ENCODE measurements around the gene CMIP. TPM values are rescaled to one million over a fixed set of nuclear protein-coding genes. Genes with fewer than 3 reads are reported as not detected.

CMIP gene
- total RNA-seq, 4 donors from 2014 or later: 17.1 to 60.5 (median 39.7) TPM

DNA sequence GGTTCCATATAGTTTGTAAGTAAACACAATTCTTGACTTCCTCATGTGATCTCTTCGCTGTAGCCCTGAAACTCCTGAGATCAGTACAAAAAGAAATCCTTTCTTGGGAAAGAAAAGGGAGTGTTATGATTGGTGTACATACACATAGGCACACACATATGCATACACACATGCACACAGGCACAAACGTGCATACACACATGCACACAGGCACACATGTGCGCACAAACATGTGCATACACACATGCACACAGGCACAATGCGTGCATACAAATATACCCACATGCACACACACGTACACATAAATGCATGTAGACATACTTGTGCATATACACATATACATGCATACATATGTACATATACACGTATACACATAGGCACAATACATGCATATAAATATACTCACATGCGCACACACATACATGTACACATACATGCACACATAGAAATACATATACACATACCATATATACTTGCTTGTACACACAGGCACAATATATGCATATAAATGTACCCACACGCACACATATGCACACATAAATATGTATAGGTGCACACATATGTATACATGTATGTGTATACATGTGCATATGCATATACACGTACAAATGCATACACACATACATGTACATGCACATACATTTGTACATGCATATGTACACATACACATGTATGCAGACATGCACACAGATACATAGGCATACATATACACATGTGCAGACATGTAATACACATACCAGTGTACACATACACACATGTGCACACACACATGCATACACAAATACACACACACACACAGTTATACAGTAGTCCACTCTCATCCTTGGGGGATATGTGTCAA, 26.4 kb downstream of the CMIP start:
- intact Hi-C loops (cut with DNase I): no loop called here
- Histone ChIP-seq H3K4me1 (peaks cover 5 to 86% (median 39%) of the 10 kb centered on the region in 3 donors), H3K27ac (peak overlapping the region in 2 of 4 donors; percentile 39 to 67), H3K36me3 (peaks cover 0 to 25% (median 0%) of the 10 kb centered on the region in 3 donors), H3K4me3 (no peak overlapping the region), H3K27me3 (no peaks in the 10 kb centered on the region), H3K9me3 (no peaks in the 10 kb centered on the region)
- 87 to 92% methylated on average over 9 of the region's 9 CpGs for WGBS, 2 donors
- no peak for DNase-seq
- TF ChIP-seq, protein P1, sequence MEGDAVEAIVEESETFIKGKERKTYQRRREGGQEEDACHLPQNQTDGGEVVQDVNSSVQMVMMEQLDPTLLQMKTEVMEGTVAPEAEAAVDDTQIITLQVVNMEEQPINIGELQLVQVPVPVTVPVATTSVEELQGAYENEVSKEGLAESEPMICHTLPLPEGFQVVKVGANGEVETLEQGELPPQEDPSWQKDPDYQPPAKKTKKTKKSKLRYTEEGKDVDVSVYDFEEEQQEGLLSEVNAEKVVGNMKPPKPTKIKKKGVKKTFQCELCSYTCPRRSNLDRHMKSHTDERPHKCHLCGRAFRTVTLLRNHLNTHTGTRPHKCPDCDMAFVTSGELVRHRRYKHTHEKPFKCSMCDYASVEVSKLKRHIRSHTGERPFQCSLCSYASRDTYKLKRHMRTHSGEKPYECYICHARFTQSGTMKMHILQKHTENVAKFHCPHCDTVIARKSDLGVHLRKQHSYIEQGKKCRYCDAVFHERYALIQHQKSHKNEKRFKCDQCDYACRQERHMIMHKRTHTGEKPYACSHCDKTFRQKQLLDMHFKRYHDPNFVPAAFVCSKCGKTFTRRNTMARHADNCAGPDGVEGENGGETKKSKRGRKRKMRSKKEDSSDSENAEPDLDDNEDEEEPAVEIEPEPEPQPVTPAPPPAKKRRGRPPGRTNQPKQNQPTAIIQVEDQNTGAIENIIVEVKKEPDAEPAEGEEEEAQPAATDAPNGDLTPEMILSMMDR (IDR thresholded peaks at IDR 0.05): no peak
- no peak for TF ChIP-seq POLR2A (IDR thresholded peaks at IDR 0.05)

DNA sequence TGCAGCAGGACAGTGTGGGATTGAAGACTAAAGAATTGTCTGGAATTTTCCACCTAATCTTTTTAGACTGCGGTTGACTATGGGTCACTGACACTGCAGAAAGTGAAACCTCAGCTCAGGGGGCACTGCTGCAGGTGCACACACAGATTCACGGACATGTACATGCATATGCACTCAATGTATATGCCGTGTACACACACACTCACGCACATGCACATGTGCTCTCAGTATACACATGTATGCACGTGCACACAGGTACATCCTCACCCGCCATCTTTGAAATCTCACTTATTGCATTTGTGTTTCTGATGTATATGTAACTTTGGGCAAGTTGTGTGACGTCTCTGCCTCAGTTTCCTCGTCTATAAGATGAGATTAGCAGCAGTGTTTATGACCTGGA, 27.3 kb downstream of the CMIP start:
- 91% methylated on average over 8 of the region's 8 CpGs for WGBS, 2 donors
- no peak for TF ChIP-seq POLR2A (IDR thresholded peaks at IDR 0.05)
- TF ChIP-seq, protein P1 (IDR thresholded peaks at IDR 0.05): no peak
- intact Hi-C loops (cut with DNase I): no loop called here

DNA sequence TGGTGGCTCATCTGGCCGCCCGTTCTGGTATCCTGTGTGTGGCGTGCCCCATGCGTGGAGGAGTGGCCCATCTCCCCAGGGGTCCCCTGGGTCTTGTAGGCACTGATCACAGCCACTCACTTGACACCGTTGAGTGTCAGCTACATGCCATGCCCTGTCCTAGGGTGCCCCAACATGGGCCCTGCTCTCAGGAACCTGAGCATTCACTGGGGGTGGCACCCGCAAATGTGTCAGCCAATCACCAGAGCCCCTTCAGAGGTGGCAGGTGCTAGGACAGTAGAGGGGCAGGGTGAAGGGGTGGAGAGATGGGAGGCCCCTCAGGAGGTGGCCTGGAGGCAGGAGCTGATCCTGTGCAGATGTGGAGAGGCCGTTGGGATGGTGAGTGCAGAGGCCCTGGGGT, 27.8 kb downstream of the CMIP start:
- no peak overlapping the region for H3K4me3 ChIP-seq
- WGBS, 2 donors: 61 to 100% methylated on average over 2 to 4 of the region's 7 CpGs
- H3K4me1 ChIP-seq: peaks cover 5 to 82% (median 32%) of the 10 kb centered on the region in 3 donors
- no peaks in the 10 kb centered on the region for H3K27me3 ChIP-seq
- TF ChIP-seq POLR2A (IDR thresholded peaks at IDR 0.05): no peak
- TF ChIP-seq, protein P1 (IDR thresholded peaks at IDR 0.05): no peak
- no peak for DNase-seq
- peak overlapping the region in 3 of 4 donors; percentile 17 to 50 (median 45) for H3K27ac ChIP-seq
- intact Hi-C loops (cut with DNase I): no loop called here
- no peaks in the 10 kb centered on the region for H3K9me3 ChIP-seq
- H3K36me3 ChIP-seq: peaks cover 0 to 25% (median 0%) of the 10 kb centered on the region in 3 donors

More for the DNA sequence above, 27.3 kb downstream of the CMIP start:
- peaks cover 0 to 25% (median 0%) of the 10 kb centered on the region in 3 donors for H3K36me3 ChIP-seq
- no peaks in the 10 kb centered on the region for H3K27me3 ChIP-seq
- no peak overlapping the region for H3K27ac ChIP-seq
- peaks cover 5 to 81% (median 36%) of the 10 kb centered on the region in 3 donors for H3K4me1 ChIP-seq
- no peak for DNase-seq
- H3K4me3 ChIP-seq: no peak overlapping the region
- H3K9me3 ChIP-seq: no peaks in the 10 kb centered on the region

DNA sequence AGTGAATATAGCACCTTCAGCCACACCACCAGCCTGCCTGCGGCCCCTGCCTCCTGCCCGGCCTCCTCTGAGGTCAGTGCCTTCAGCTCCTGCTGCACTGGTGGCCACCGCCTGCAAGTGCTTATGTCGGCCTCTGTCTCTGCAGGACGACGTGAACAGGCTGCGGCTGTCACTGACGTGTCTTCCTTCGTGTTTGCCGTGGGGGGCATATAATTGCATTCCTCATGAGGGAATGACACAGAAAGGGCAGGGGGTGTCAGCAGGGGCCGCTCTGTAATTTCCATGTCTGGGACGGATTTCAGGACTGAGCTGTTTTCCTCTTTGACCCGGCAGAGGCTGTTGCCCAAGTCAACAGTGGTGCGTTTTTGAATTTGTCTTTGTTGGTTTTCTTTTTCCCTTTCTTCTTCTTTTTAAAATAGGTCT, 28.5 kb downstream of the CMIP start:
- peaks cover 9 to 87% (median 32%) of the 10 kb centered on the region in 3 donors for H3K4me1 ChIP-seq
- DNase-seq: no peak
- H3K9me3 ChIP-seq: no peaks in the 10 kb centered on the region
- H3K27me3 ChIP-seq: no peaks in the 10 kb centered on the region
- intact Hi-C loops (cut with DNase I): no loop called here
- WGBS, 2 donors: 73 to 80% methylated on average over 8 to 11 of the region's 14 CpGs
- H3K36me3 ChIP-seq: peaks cover 0 to 25% (median 0%) of the 10 kb centered on the region in 3 donors
- TF ChIP-seq, protein P1 (IDR thresholded peaks at IDR 0.05): no peak
- TF ChIP-seq POLR2A (IDR thresholded peaks at IDR 0.05): no peak
- peak overlapping the region in 3 of 4 donors; percentile 17 to 50 (median 45) for H3K27ac ChIP-seq
- no peak overlapping the region for H3K4me3 ChIP-seq

- Histone ChIP-seq H3K4me3 (no peak overlapping the region), H3K36me3 (peaks cover 0 to 25% (median 0%) of the 10 kb centered on the region in 3 donors), H3K27ac (peak overlapping the region in 3 of 4 donors; percentile 10 to 45 (median 17)), H3K27me3 (no peaks in the 10 kb centered on the region), H3K4me1 (peaks cover 13 to 87% (median 35%) of the 10 kb centered on the region in 3 donors), H3K9me3 (no peaks in the 10 kb centered on the region)
- intact Hi-C loops (cut with DNase I): no loop called here
- TF ChIP-seq POLR2A (IDR thresholded peaks at IDR 0.05): no peak
- TF ChIP-seq, protein P1 (IDR thresholded peaks at IDR 0.05): no peak
- 47 to 82% methylated on average over 10 of the region's 10 CpGs for WGBS, 2 donors
- no peak for DNase-seq
These were observed 28.9 kb downstream of the CMIP start for GRCh38 chr16:81473558-81473957.

Measured in esophagus squamous epithelium (tissue), 5 donors.